Heart left ventricle (tissue), 16 donors: ENCODE results near the gene NPBWR2. TPM values are rescaled to one million over a fixed set of nuclear protein-coding genes. Genes with fewer than 3 reads are reported as not detected.

Source experiments
- ATAC-seq, 4 donors: fragments of 200-7000 bp; cut with Tn5 transposase; one replicate each; pipeline ENCODE4 v1.9.1; 2020 to 2022; ENCODE audit warnings: moderate library complexity in 4 of 4, mild to moderate bottlenecking in 3 of 4, moderate number of reproducible peaks in 1 of 4
- DNase-seq, 5 donors: peaks; one replicate each; pipeline ENCODE4 v3.0.0-alpha.2; 2020
- H3K27ac ChIP-seq, 12 donors: fragments of 200-600 bp; sonication (generic) in 4 of 12; one replicate each; pipeline versions ENCODE4 v1.5.0 to v1.8.0; 2016 to 2022; ENCODE audit warnings: mild to moderate bottlenecking in 2 of 12
- H3K27me3 ChIP-seq, 9 donors: fragments of 200-600 bp; sonication (generic) in 2 of 9; one replicate each; pipeline versions ENCODE4 v1.5.1 to v1.8.0; 2016 to 2022; ENCODE audit warnings: mild to moderate bottlenecking in 3 of 9
- H3K36me3 ChIP-seq, 9 donors: fragments of 200-600 bp; sonication (generic) in 2 of 9; one replicate each; pipeline versions ENCODE4 v1.5.0 to v1.8.0; 2018 to 2022; ENCODE audit warnings: mild to moderate bottlenecking in 2 of 9
- H3K4me1 ChIP-seq, 12 donors: fragments of 200-600 bp; sonication (generic) in 4 of 12; one replicate each; pipeline versions ENCODE4 v1.5.0 to v1.8.0; 2016 to 2022; ENCODE audit warnings: mild to moderate bottlenecking in 3 of 12
- H3K4me3 ChIP-seq, 12 donors: fragments of 200-600 bp; sonication (generic) in 4 of 12; one replicate each; pipeline versions ENCODE4 v1.5.0 to v1.8.0; 2017 to 2022; ENCODE audit warnings: mild to moderate bottlenecking in 9 of 12, moderate library complexity in 4 of 12
- H3K9me3 ChIP-seq, 12 donors: fragments of 200-600 bp; sonication (generic) in 4 of 12; one replicate each; pipeline versions ENCODE4 v1.5.0 to v1.8.0; 2016 to 2022; ENCODE audit warnings: mild to moderate bottlenecking in 1 of 12
- POLR2A ChIP-seq, 2 donors: fragments of 450-650 bp; IDR thresholded peaks; one replicate each; pipeline ENCODE4 v1.6.1; 2017; ENCODE audit warnings: antibody characterized with exemption in 2 of 2, mild to moderate bottlenecking in 2 of 2, moderate library complexity in 2 of 2
- WGBS, 4 donors: extraction: QIAGEN DNeasy Blood & Tissue Kit in 2 of 4; methylation state at CpG; one replicate each; pipeline versions ENCODE4 v1.1.5 to v1.1.7; 2013 to 2018; 5-methylcytosine and 5-hydroxymethylcytosine counted together
- intact Hi-C, 10 donors: fragments of 100-400 bp; cut with DNase I; formaldehyde crosslinking; loops; one replicate each; pipeline versions ENCODE4 v1.11.1 to v1.14.2; 2022
- polyA plus RNA-seq, 2 donors: library from polyadenylated mRNA; stranded (reverse); fragments of 200-250 nt; gene quantifications; one replicate each; pipeline ENCODE4 v1.2.3, GENCODE V29; 2013
- total RNA-seq, 9 donors: library from RNA; depleted of rRNA in 2 of 9; stranded (reverse); fragments of >200 nt in 2 of 9; fragmentation: NEBNext Ultra II Directional in 3 of 9; extraction: Animal tissue kit (Norgen Biotek cat#: 25700) in 3 of 9; gene quantifications; one replicate each; pipeline versions ENCODE4 v1.1.0 to v1.2.4, GENCODE V29; 2016 to 2023
- TF ChIP-seq, protein P1 (sequence below), 12 donors: fragments of 200-600 bp; sonication (generic) in 4 of 12; IDR thresholded peaks; one replicate each; pipeline versions ENCODE4 v1.5.0 to v1.8.0; 2018 to 2022; ENCODE audit warnings: antibody characterized with exemption in 12 of 12, mild to moderate bottlenecking in 5 of 12
- donor health status: ischemic (EF 13 %, LVEDD 7.1; RV severe dilation, severe dysfunction).
- donor health status: healthy with polysubstance abuse.
- donor health status: DM: no; HTN: yes; CAD: no.
- donor health status: DM: no; HTN: no; CAD: no.
- donor health status: ischemic (EF 25% LVEDD 6.9; RV normal size, moderate dysfunction).
- donor health status: ischemic (EF 25% LVEDD 5.7; RV mildly dilated, moderate dysfunction).
- donor health status: healthy.
- donor health status: DM: yes; HTN: yes; CAD: no.
- donor health status: ischemic (EF 35%, LVEDD 5.7; RV mildly dilated, moderate dysfunction).
- donor health status: nonischemic (EF 11% LVEDD 7.7; RV severe dilation, severe dysfunction).
- donor health status: DM: yes; HTN: yes; CAD: no.
- donor health status: PGD.
- donor health status: ischemic (EF 29% LVEDD 5.4; RV normal size, mild dysfunction).
- donor health status: nonischemic (EF 23%, LVEDD 6.1; RV moderate dilation, normal function).

NPBWR2 gene
- total and polyA plus RNA-seq, 11 donors = not detected

DNA sequence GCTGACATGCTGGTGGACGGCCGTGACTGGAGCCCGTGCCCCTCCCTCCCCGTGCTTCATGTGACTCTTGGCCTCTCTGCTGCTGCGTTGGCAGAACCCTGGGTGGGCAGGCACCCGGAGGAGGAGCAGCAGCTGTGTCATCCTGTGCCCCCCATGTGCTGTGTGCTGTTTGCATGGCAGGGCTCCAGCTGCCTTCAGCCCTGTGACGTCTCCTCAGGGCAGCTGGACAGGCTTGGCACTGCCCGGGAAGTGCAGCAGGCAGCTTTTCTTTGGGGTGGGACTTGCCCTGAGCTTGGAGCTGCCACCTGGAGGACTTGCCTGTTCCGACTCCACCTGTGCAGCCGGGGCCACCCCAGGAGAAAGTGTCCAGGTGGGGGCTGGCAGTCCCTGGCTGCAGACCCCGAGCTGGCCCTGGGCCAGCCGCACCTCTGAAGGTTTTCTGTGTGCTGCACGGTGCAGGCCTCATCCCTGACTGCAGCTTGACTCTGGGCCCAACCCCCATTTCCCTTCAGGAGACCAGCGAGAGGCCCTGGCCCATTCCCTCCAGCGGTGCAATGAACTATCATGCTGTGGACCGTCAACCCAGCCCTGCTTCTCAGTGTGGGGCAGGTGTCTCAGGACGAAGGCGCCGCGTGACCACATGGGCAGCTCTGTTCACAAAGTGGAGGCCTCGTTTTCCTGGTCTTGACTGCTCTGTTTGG, 8.1 kb downstream of the NPBWR2 start:
- Histone ChIP-seq H3K27me3 (peaks cover 13 to 53% (median 32%) of the 10 kb centered on the region in 9 donors), H3K9me3 (no peaks in the 10 kb centered on the region), H3K4me3 (no peak overlapping the region), H3K4me1 (peaks cover 0 to 14% (median 7%) of the 10 kb centered on the region in 12 donors), H3K36me3 (peaks cover 0 to 5% (median 0%) of the 10 kb centered on the region in 9 donors), H3K27ac (no peak overlapping the region)
- 86 to 89% (median 87%) methylated on average over 16 to 21 of the region's 21 CpGs for WGBS, 4 donors
- ATAC-seq = no peak
- intact Hi-C loops = no loop called here
- peak in 2 of 5 donors; percentile 18 to 36 for DNase-seq
- TF ChIP-seq, protein P1, sequence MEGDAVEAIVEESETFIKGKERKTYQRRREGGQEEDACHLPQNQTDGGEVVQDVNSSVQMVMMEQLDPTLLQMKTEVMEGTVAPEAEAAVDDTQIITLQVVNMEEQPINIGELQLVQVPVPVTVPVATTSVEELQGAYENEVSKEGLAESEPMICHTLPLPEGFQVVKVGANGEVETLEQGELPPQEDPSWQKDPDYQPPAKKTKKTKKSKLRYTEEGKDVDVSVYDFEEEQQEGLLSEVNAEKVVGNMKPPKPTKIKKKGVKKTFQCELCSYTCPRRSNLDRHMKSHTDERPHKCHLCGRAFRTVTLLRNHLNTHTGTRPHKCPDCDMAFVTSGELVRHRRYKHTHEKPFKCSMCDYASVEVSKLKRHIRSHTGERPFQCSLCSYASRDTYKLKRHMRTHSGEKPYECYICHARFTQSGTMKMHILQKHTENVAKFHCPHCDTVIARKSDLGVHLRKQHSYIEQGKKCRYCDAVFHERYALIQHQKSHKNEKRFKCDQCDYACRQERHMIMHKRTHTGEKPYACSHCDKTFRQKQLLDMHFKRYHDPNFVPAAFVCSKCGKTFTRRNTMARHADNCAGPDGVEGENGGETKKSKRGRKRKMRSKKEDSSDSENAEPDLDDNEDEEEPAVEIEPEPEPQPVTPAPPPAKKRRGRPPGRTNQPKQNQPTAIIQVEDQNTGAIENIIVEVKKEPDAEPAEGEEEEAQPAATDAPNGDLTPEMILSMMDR (IDR thresholded peaks at IDR 0.05) = no peak
- no peak for TF ChIP-seq POLR2A (IDR thresholded peaks at IDR 0.05)

DNA sequence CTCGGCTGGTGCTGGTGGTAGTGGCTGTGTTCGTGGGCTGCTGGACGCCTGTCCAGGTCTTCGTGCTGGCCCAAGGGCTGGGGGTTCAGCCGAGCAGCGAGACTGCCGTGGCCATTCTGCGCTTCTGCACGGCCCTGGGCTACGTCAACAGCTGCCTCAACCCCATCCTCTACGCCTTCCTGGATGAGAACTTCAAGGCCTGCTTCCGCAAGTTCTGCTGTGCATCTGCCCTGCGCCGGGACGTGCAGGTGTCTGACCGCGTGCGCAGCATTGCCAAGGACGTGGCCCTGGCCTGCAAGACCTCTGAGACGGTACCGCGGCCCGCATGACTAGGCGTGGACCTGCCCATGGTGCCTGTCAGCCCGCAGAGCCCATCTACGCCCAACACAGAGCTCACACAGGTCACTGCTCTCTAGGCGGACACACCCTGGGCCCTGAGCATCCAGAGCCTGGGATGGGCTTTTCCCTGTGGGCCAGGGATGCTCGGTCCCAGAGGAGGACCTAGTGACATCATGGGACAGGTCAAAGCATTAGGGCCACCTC, 8.8 kb downstream of the NPBWR2 start:
- intact Hi-C loops = no loop called here
- WGBS, 4 donors = 86 to 100% (median 95%) methylated on average over 3 to 28 of the region's 28 CpGs
- Histone ChIP-seq H3K4me3 (no peak overlapping the region), H3K27me3 (peaks cover 13 to 46% (median 28%) of the 10 kb centered on the region in 9 donors), H3K4me1 (peaks cover 0 to 14% (median 7%) of the 10 kb centered on the region in 12 donors), H3K27ac (no peak overlapping the region), H3K36me3 (peaks cover 0 to 5% (median 0%) of the 10 kb centered on the region in 9 donors), H3K9me3 (no peaks in the 10 kb centered on the region)
- DNase-seq (no peak), ATAC-seq (no peak)
- TF ChIP-seq, protein P1 (IDR thresholded peaks at IDR 0.05) = no peak
- TF ChIP-seq POLR2A (IDR thresholded peaks at IDR 0.05) = no peak

DNA sequence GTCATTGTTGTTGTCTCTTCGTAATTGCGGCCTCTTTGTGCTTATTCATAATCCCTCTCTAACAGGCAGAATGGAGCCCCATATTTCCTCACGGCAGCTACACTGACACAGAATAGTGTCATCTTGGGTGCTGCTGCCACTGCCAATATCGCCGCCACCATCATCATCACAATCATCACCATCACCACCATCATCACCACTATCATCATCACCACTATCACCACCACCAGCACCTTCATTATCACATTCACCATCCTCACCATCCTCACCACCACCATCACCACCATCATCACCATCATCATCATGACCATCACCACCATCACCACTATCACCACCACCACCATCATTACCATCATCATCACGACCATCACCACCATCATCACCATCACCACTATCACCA, 10.8 kb downstream of the NPBWR2 start:
- H3K9me3 ChIP-seq = no peaks in the 10 kb centered on the region
- TF ChIP-seq, protein P1 (IDR thresholded peaks at IDR 0.05) = no peak
- TF ChIP-seq POLR2A (IDR thresholded peaks at IDR 0.05) = no peak
- intact Hi-C loops = no loop called here
- 72 to 94% (median 85%) methylated on average over 6 of the region's 6 CpGs for WGBS, 4 donors
- no peaks in the 10 kb centered on the region for H3K4me1 ChIP-seq
- no peak overlapping the region for H3K4me3 ChIP-seq
- peaks cover 0 to 26% (median 9%) of the 10 kb centered on the region in 9 donors for H3K27me3 ChIP-seq
- no peak overlapping the region for H3K27ac ChIP-seq
- peaks cover 0 to 5% (median 0%) of the 10 kb centered on the region in 9 donors for H3K36me3 ChIP-seq
- DNase-seq = no peak
- ATAC-seq = no peak

DNA sequence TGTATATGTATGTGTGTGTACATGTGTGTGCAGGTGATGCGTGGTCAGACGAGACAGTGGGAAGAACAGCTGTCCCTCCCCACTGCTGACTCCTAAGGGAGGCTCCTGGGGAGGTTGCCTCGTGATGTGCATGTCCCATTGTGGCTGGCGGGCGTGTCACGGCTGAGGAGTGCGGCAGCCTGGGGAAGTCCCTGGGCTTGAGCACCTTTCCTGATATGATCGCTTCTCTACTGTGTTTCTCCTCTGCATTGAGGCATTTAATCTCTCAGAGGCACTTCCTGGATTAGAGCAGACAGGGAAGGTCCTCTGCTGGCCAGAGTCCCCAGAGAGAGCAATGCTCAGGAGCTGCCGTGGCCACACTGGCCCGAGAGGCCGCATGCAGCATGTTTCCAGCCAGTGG, 11.4 kb downstream of the NPBWR2 start:
- WGBS, 4 donors = 88 to 92% (median 88%) methylated on average over 10 to 11 of the region's 11 CpGs
- peaks cover 0 to 5% (median 0%) of the 10 kb centered on the region in 9 donors for H3K36me3 ChIP-seq
- intact Hi-C loops = no loop called here

More for the DNA sequence above, 11.4 kb downstream of the NPBWR2 start:
- no peaks in the 10 kb centered on the region for H3K4me1 ChIP-seq
- no peak overlapping the region for H3K27ac ChIP-seq
- ATAC-seq (no peak), DNase-seq (no peak)
- no peak for TF ChIP-seq POLR2A (IDR thresholded peaks at IDR 0.05)
- H3K4me3 ChIP-seq = no peak overlapping the region
- H3K9me3 ChIP-seq = no peaks in the 10 kb centered on the region
- peaks cover 0 to 20% (median 4%) of the 10 kb centered on the region in 9 donors for H3K27me3 ChIP-seq
